ENCODE data around the gene ASAP2. TPM values are rescaled to one million over a fixed set of nuclear protein-coding genes. Genes with fewer than 3 reads are reported as not detected.

Gene ASAP2
- total and polyA plus RNA-seq, 2 donors (not counting 1 experiment from before 2014, with no cell fraction given): 0.04 TPM; not detected in 1

- H4K20me1 ChIP-seq (ENCODE audit: control insufficient read depth, insufficient read depth, low read length, poor library complexity, severe bottlenecking): no peaks in the 10 kb centered on the region
- POLR2A ChIA-PET: no interaction called here
- H3K27ac ChIP-seq (ENCODE audit: low read length in 2 of 2): no peak overlapping the region
- no peak overlapping the region for H3K4me2 ChIP-seq (replicated peaks; ENCODE audit: low read depth, low read length, poor library complexity, severe bottlenecking)
- H2AFZ ChIP-seq (ENCODE audit: insufficient read depth, low read depth, low read length, poor library complexity, severe bottlenecking): no peak overlapping the region
- H3K27me3 Mint-ChIP-seq: peaks cover 8% of the 10 kb centered on the region
- H3K27me3 ChIP-seq (replicated peaks in 1 of 4; ENCODE audit: control extremely low read depth in 1 of 4, control insufficient read depth in 3 of 4, insufficient read depth in 4 of 4, low read length in 3 of 4): no peaks in the 10 kb centered on the region
- 100% methylated on average over 1 of the region's 10 CpGs for WGBS (ENCODE audit: insufficient coverage)
- ATAC-seq (ENCODE audit: low read depth) (no peak), DNase-seq (no peak)
- H3K4me1 ChIP-seq (ENCODE audit: control insufficient read depth in 2 of 2, insufficient read depth in 2 of 2, low read length in 2 of 2): no peaks in the 10 kb centered on the region
- no peaks in the 10 kb centered on the region for H3K4me1 Mint-ChIP-seq
- no peaks in the 10 kb centered on the region for H3K9me3 ChIP-seq (ENCODE audit: control extremely low read depth in 1 of 3, control insufficient read depth in 2 of 3, insufficient read depth in 1 of 3, low read length in 2 of 3)
- H3K36me3 ChIP-seq (replicated peaks in 1 of 2; ENCODE audit: control extremely low read depth in 1 of 2, control insufficient read depth in 1 of 2, extremely low read depth in 1 of 2, insufficient read depth in 2 of 2, low read length in 1 of 2): no peaks in the 10 kb centered on the region
- no peak overlapping the region for H3K27ac Mint-ChIP-seq
- TF ChIP-seq EZH2 (IDR thresholded peaks at IDR 0.05; ENCODE audit: borderline replicate concordance, insufficient read depth, low read depth, low read length, poor library complexity, severe bottlenecking) (no peak), CTCF (IDR thresholded peaks at IDR 0.05) (no peak)
- H3K4me3 ChIP-seq (ENCODE audit: control extremely low read depth in 1 of 5, extremely low read depth in 1 of 5, insufficient read depth in 1 of 5, low read depth in 2 of 5, low read length in 4 of 5): no peak overlapping the region
- no peaks in the 10 kb centered on the region for H3K79me2 ChIP-seq (ENCODE audit: control insufficient read depth, insufficient read depth, low read length)
- no peaks in the 10 kb centered on the region for H3K9me3 Mint-ChIP-seq (ENCODE audit: insufficient read depth)
- CTCF ChIA-PET: no interaction called here
- no peak overlapping the region for H3K9ac ChIP-seq (ENCODE audit: low read length)
- intact Hi-C loops (cut with micrococcal nuclease): no loop called here
- no peak overlapping the region for H3K4me3 Mint-ChIP-seq
These were observed 137.8 kb downstream of the ASAP2 start for GRCh38 chr2:9344434-9344833.

GRCh38 chr2:9345343-9345742, 138.7 kb downstream of the ASAP2 start:
- no peaks in the 10 kb centered on the region for H4K20me1 ChIP-seq (ENCODE audit: control insufficient read depth, insufficient read depth, low read length, poor library complexity, severe bottlenecking)
- no peak overlapping the region for H3K4me3 Mint-ChIP-seq
- H3K9me3 Mint-ChIP-seq (ENCODE audit: insufficient read depth): no peaks in the 10 kb centered on the region
- ChIA-PET POLR2A (no interaction called here), CTCF (no interaction called here)
- no peak overlapping the region for H3K4me3 ChIP-seq (ENCODE audit: control extremely low read depth in 1 of 5, extremely low read depth in 1 of 5, insufficient read depth in 1 of 5, low read depth in 2 of 5, low read length in 4 of 5)
- H3K9ac ChIP-seq (ENCODE audit: low read length): no peak overlapping the region
- no peaks in the 10 kb centered on the region for H3K36me3 ChIP-seq (replicated peaks in 1 of 2; ENCODE audit: control extremely low read depth in 1 of 2, control insufficient read depth in 1 of 2, extremely low read depth in 1 of 2, insufficient read depth in 2 of 2, low read length in 1 of 2)
- DNase-seq (no peak), ATAC-seq (ENCODE audit: low read depth) (no peak)
- H3K9me3 ChIP-seq (ENCODE audit: control extremely low read depth in 1 of 3, control insufficient read depth in 2 of 3, insufficient read depth in 1 of 3, low read length in 2 of 3): no peaks in the 10 kb centered on the region
- no peak overlapping the region for H2AFZ ChIP-seq (ENCODE audit: insufficient read depth, low read depth, low read length, poor library complexity, severe bottlenecking)
- H3K27ac Mint-ChIP-seq: no peak overlapping the region
- no peak overlapping the region for H3K4me2 ChIP-seq (replicated peaks; ENCODE audit: low read depth, low read length, poor library complexity, severe bottlenecking)
- peaks cover 8% of the 10 kb centered on the region for H3K27me3 Mint-ChIP-seq
- H3K79me2 ChIP-seq (ENCODE audit: control insufficient read depth, insufficient read depth, low read length): no peaks in the 10 kb centered on the region
- intact Hi-C loops (cut with micrococcal nuclease): no loop called here
- no peaks in the 10 kb centered on the region for H3K27me3 ChIP-seq (replicated peaks in 1 of 4; ENCODE audit: control extremely low read depth in 1 of 4, control insufficient read depth in 3 of 4, insufficient read depth in 4 of 4, low read length in 3 of 4)
- WGBS (ENCODE audit: insufficient coverage): 67% methylated on average over 3 of the region's 7 CpGs
- no peaks in the 10 kb centered on the region for H3K4me1 Mint-ChIP-seq
- H3K4me1 ChIP-seq (ENCODE audit: control insufficient read depth in 2 of 2, insufficient read depth in 2 of 2, low read length in 2 of 2): no peaks in the 10 kb centered on the region
- TF ChIP-seq CTCF (IDR thresholded peaks at IDR 0.05): no peak
- TF ChIP-seq EZH2 (IDR thresholded peaks at IDR 0.05; ENCODE audit: borderline replicate concordance, insufficient read depth, low read depth, low read length, poor library complexity, severe bottlenecking): no peak
- no peak overlapping the region for H3K27ac ChIP-seq (ENCODE audit: low read length in 2 of 2)
